NCI-H2196 treated with DMSO at 0.1 percent for 48 hours (cell line): ENCODE data around the gene TEAD1.
A peak's percentile ranks its signal among the peaks of the same experiment; 100 is the strongest.

Experiments
- DNase-seq: peaks from one replicate; lab custom pipeline; 2025; ENCODE audit not compliant: unreplicated experiment; lab: John Stamatoyannopoulos, UW

The TEAD1 gene

GRCh38 chr11:12664385-12664784 is 9.8 kb upstream of the TEAD1 start:
- no peak for DNase-seq

- no peak for DNase-seq
Measured at GRCh38 chr11:12666915-12667314, 7.3 kb upstream of the TEAD1 start.

GRCh38 chr11:12667646-12668045 is 6.6 kb upstream of the TEAD1 start:
- DNase-seq: no peak

- DNase-seq: no peak
Measured at GRCh38 chr11:12668166-12668565, 6.1 kb upstream of the TEAD1 start.

- DNase-seq: no peak
Measured at GRCh38 chr11:12669930-12670329, 4.3 kb upstream of the TEAD1 start.

GRCh38 chr11:12671370-12671769 is 2.9 kb upstream of the TEAD1 start:
- DNase-seq: no peak

- DNase-seq: no peak
Measured at GRCh38 chr11:12673601-12673923, 659 bp upstream of the TEAD1 start.

GRCh38 chr11:12674571-12674935 is 332 bp downstream of the TEAD1 start:
- DNase-seq: no peak

GRCh38 chr11:12674936-12675696 is 895 bp downstream of the TEAD1 start:
- DNase-seq: peak; percentile 20

GRCh38 chr11:12675951-12676711 is 1.9 kb downstream of the TEAD1 start:
- no peak for DNase-seq

- DNase-seq: no peak
Measured at GRCh38 chr11:12677131-12677530, 2.9 kb downstream of the TEAD1 start.

GRCh38 chr11:12678092-12678491 is 3.9 kb downstream of the TEAD1 start:
- no peak for DNase-seq

- no peak for DNase-seq
Measured at GRCh38 chr11:12678991-12679390, 4.8 kb downstream of the TEAD1 start.

- no peak for DNase-seq
Measured at GRCh38 chr11:12679471-12679870, 5.2 kb downstream of the TEAD1 start.

GRCh38 chr11:12680246-12680939 is 6.2 kb downstream of the TEAD1 start:
- peak; percentile 95 for DNase-seq

- DNase-seq: no peak
Measured at GRCh38 chr11:12680940-12681258, 6.7 kb downstream of the TEAD1 start.

GRCh38 chr11:12681466-12681865 is 7.2 kb downstream of the TEAD1 start:
- no peak for DNase-seq

- DNase-seq: no peak
Measured at GRCh38 chr11:12682288-12682687, 8.1 kb downstream of the TEAD1 start.

GRCh38 chr11:12682737-12683500 is 8.7 kb downstream of the TEAD1 start:
- DNase-seq: no peak

GRCh38 chr11:12683874-12684273 is 9.7 kb downstream of the TEAD1 start:
- DNase-seq: no peak

GRCh38 chr11:12684315-12684714 is 10.1 kb downstream of the TEAD1 start:
- no peak for DNase-seq

- no peak for DNase-seq
Measured at GRCh38 chr11:12684816-12685215, 10.6 kb downstream of the TEAD1 start.
